HepG2 (cell line): ENCODE data around the gene PC. TPM values are rescaled to one million over a fixed set of nuclear protein-coding genes. Genes with fewer than 3 reads are reported as not detected.

Source experiments
- HNRNPH1 ChIP-seq: fragments of 200-400 bp; formaldehyde crosslinking; optimal IDR thresholded peaks from 2 replicates; pipeline ENCODE3; 2017; ENCODE audit warnings: mild to moderate bottlenecking, low read depth, low read length
- KMT2A ChIP-seq: sonication (generic); formaldehyde crosslinking; IDR thresholded peaks from 2 replicates; pipeline ENCODE4 v1.4.0; 2020; ENCODE audit warnings: missing genetic modification reagents
- MTF2 ChIP-seq: sonication (generic); formaldehyde crosslinking; IDR thresholded peaks from 2 replicates; pipeline ENCODE4 v1.5.0; 2020; ENCODE audit warnings: missing genetic modification reagents, borderline replicate concordance
- NR2F6 ChIP-seq, 2 experiments: IDR thresholded peaks; 2 replicates each; pipeline ENCODE4 v1.6.1; 2016; ENCODE audit warnings: antibody characterized with exemption in 1 of 2, mild to moderate bottlenecking in 1 of 2
- SOX6 ChIP-seq, 2 experiments: fragments of 450-650 bp in 1 of 2; sonication (generic) in 1 of 2; formaldehyde crosslinking in 1 of 2; IDR thresholded peaks; 2 replicates each; pipeline versions ENCODE4 v1.4.0 to v1.6.1; 2017 to 2020; ENCODE audit warnings: antibody characterized with exemption in 1 of 2, mild to moderate bottlenecking in 1 of 2, missing genetic modification reagents in 1 of 2
- SP5 ChIP-seq: IDR thresholded peaks from 2 replicates; pipeline ENCODE4 v1.6.1; 2016; ENCODE audit warnings: low read depth, borderline replicate concordance
- polyA plus RNA-seq, 8 experiments: library from polyadenylated mRNA; depleted of rRNA in 3 of 8; stranded (reverse) in 7 of 8; unstranded in 1 of 8; fragments of >200 nt; fragmentation: Illumina TruSeq in 4 of 8; extraction: Trizol in 4 of 8; gene quantifications; 2 replicates each; pipeline versions ENCODE4 v1.2.1 to v1.2.3, GENCODE V29; 2011 to 2016; ENCODE audit warnings: low read depth in 4 of 8, missing spikeins in 1 of 8, mixed read lengths in 1 of 8; ENCODE audit not compliant: insufficient read depth in 1 of 8
- total RNA-seq, 5 experiments: library from RNA; depleted of rRNA; stranded (reverse); fragments of >200 nt; fragmentation: Illumina TruSeq; extraction: Trizol; gene quantifications; 2 replicates each; pipeline ENCODE4 v1.2.3, GENCODE V29; 2016; ENCODE audit warnings: low read depth in 1 of 5
- TF ChIP-seq, protein P1 (sequence below): sonication (generic); formaldehyde crosslinking; IDR thresholded peaks from 2 replicates; pipeline ENCODE4 v1.4.0; 2020; ENCODE audit warnings: mild to moderate bottlenecking, missing genetic modification reagents, borderline replicate concordance
- TF ChIP-seq, protein P2 (sequence below): sonication (generic); formaldehyde crosslinking; IDR thresholded peaks from 2 replicates; pipeline ENCODE4 v1.4.0; 2020; ENCODE audit warnings: missing genetic modification reagents
- TF ChIP-seq, protein P3 (sequence below): sonication (generic); formaldehyde crosslinking; IDR thresholded peaks from 2 replicates; pipeline ENCODE4 v1.4.0; 2020; ENCODE audit warnings: missing genetic modification reagents, borderline replicate concordance
- TF ChIP-seq, protein P4 (sequence below): sonication (generic); formaldehyde crosslinking; IDR thresholded peaks from 2 replicates; pipeline ENCODE4 v1.4.0; 2020; ENCODE audit warnings: missing genetic modification reagents
- TF ChIP-seq, protein P5 (sequence below): sonication (generic); formaldehyde crosslinking; IDR thresholded peaks from 2 replicates; pipeline ENCODE4 v1.5.1; 2020; ENCODE audit warnings: missing genetic modification reagents, mild to moderate bottlenecking, borderline replicate concordance
- TF ChIP-seq, protein P6 (sequence below): IDR thresholded peaks from 2 replicates; pipeline ENCODE4 v1.6.1; 2016; ENCODE audit warnings: low read depth, borderline replicate concordance

PC gene
- total and polyA plus RNA-seq, 2 of the 13 experiments (the other 11 are each of a cell fraction or from before 2014, with no cell fraction given) = 29.0 to 39.0 TPM

DNA sequence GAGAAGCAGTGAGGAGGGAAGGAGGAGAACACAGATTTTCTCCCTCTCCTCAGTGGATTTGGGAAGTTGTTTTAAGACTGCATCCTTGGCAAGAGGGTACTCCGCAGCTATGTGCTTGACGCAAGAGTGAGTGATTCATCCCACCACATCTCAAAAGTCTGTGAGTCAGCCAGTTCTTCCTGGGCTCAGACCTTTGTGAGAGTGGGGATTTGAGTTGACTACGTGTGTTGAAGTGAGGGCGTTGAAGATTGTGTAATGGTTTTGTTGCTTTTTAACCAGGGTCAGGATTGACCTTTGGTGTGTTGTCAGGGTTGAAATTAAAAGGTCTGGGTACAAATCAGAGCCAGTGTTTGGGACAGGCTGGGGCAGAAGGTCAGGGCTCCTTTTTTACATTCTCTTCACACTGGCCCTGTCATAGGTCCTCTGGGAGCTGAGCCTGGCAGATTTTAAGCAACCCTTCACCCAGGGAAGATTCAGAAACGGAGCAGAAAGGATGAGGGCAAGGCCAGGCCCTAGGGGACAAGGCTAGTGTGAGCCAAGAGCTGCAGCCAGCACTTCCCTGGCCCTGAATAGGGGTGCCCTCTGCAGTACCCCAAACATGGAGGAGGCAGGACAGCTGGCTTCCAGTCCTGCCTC lies 12.7 kb upstream of the PC start (continued):
- TF ChIP-seq, protein P1, sequence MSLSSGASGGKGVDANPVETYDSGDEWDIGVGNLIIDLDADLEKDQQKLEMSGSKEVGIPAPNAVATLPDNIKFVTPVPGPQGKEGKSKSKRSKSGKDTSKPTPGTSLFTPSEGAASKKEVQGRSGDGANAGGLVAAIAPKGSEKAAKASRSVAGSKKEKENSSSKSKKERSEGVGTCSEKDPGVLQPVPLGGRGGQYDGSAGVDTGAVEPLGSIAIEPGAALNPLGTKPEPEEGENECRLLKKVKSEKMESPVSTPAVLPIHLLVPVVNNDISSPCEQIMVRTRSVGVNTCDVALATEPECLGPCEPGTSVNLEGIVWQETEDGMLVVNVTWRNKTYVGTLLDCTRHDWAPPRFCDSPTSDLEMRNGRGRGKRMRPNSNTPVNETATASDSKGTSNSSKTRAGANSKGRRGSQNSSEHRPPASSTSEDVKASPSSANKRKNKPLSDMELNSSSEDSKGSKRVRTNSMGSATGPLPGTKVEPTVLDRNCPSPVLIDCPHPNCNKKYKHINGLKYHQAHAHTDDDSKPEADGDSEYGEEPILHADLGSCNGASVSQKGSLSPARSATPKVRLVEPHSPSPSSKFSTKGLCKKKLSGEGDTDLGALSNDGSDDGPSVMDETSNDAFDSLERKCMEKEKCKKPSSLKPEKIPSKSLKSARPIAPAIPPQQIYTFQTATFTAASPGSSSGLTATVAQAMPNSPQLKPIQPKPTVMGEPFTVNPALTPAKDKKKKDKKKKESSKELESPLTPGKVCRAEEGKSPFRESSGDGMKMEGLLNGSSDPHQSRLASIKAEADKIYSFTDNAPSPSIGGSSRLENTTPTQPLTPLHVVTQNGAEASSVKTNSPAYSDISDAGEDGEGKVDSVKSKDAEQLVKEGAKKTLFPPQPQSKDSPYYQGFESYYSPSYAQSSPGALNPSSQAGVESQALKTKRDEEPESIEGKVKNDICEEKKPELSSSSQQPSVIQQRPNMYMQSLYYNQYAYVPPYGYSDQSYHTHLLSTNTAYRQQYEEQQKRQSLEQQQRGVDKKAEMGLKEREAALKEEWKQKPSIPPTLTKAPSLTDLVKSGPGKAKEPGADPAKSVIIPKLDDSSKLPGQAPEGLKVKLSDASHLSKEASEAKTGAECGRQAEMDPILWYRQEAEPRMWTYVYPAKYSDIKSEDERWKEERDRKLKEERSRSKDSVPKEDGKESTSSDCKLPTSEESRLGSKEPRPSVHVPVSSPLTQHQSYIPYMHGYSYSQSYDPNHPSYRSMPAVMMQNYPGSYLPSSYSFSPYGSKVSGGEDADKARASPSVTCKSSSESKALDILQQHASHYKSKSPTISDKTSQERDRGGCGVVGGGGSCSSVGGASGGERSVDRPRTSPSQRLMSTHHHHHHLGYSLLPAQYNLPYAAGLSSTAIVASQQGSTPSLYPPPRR (CRISPR knock-in tag) = peak; percentile 83
- TF ChIP-seq, protein P2, sequence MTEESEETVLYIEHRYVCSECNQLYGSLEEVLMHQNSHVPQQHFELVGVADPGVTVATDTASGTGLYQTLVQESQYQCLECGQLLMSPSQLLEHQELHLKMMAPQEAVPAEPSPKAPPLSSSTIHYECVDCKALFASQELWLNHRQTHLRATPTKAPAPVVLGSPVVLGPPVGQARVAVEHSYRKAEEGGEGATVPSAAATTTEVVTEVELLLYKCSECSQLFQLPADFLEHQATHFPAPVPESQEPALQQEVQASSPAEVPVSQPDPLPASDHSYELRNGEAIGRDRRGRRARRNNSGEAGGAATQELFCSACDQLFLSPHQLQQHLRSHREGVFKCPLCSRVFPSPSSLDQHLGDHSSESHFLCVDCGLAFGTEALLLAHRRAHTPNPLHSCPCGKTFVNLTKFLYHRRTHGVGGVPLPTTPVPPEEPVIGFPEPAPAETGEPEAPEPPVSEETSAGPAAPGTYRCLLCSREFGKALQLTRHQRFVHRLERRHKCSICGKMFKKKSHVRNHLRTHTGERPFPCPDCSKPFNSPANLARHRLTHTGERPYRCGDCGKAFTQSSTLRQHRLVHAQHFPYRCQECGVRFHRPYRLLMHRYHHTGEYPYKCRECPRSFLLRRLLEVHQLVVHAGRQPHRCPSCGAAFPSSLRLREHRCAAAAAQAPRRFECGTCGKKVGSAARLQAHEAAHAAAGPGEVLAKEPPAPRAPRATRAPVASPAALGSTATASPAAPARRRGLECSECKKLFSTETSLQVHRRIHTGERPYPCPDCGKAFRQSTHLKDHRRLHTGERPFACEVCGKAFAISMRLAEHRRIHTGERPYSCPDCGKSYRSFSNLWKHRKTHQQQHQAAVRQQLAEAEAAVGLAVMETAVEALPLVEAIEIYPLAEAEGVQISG = peak; percentile 52; the same call in 1 of the 2 replicates
- TF ChIP-seq, protein P3, sequence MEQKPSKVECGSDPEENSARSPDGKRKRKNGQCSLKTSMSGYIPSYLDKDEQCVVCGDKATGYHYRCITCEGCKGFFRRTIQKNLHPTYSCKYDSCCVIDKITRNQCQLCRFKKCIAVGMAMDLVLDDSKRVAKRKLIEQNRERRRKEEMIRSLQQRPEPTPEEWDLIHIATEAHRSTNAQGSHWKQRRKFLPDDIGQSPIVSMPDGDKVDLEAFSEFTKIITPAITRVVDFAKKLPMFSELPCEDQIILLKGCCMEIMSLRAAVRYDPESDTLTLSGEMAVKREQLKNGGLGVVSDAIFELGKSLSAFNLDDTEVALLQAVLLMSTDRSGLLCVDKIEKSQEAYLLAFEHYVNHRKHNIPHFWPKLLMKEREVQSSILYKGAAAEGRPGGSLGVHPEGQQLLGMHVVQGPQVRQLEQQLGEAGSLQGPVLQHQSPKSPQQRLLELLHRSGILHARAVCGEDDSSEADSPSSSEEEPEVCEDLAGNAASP (CRISPR knock-in tag) = peak; percentile 86; the same call in 1 of the 2 replicates
- TF ChIP-seq SOX6 (IDR thresholded peaks at IDR 0.05) = no peak
- peak; percentile 95 for TF ChIP-seq SOX6 (CRISPR knock-in tag; IDR thresholded peaks at IDR 0.05)
- TF ChIP-seq, protein P4, sequence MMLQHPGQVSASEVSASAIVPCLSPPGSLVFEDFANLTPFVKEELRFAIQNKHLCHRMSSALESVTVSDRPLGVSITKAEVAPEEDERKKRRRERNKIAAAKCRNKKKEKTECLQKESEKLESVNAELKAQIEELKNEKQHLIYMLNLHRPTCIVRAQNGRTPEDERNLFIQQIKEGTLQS = peak; percentile 76; the same call in 1 of the 2 replicates
- TF ChIP-seq, protein P5, sequence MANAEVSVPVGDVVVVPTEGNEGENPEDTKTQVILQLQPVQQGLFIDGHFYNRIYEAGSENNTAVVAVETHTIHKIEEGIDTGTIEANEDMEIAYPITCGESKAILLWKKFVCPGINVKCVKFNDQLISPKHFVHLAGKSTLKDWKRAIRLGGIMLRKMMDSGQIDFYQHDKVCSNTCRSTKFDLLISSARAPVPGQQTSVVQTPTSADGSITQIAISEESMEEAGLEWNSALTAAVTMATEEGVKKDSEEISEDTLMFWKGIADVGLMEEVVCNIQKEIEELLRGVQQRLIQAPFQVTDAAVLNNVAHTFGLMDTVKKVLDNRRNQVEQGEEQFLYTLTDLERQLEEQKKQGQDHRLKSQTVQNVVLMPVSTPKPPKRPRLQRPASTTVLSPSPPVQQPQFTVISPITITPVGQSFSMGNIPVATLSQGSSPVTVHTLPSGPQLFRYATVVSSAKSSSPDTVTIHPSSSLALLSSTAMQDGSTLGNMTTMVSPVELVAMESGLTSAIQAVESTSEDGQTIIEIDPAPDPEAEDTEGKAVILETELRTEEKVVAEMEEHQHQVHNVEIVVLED (CRISPR knock-in tag) = peak; percentile 54; the same call in 1 of the 2 replicates
- TF ChIP-seq, protein P6, sequence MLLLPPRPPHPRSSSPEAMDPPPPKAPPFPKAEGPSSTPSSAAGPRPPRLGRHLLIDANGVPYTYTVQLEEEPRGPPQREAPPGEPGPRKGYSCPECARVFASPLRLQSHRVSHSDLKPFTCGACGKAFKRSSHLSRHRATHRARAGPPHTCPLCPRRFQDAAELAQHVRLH (CRISPR knock-in tag) = peak; percentile 84; the same call in 1 of the 2 replicates
- no peak for TF ChIP-seq MTF2 (CRISPR knock-in tag)
- peak; percentile 99 for TF ChIP-seq NR2F6 (IDR thresholded peaks at IDR 0.05)
- peak; percentile 99 for TF ChIP-seq NR2F6 (CRISPR knock-in tag; IDR thresholded peaks at IDR 0.05)
- TF ChIP-seq KMT2A (CRISPR knock-in tag) = peak; percentile 59; the same call in 1 of the 2 replicates
- TF ChIP-seq HNRNPH1 = no peak
- peak; percentile 79 for TF ChIP-seq SP5 (CRISPR knock-in tag)
